ENCODE measurements around the gene PLSCR2. TPM values are rescaled to one million over a fixed set of nuclear protein-coding genes. Genes with fewer than 3 reads are reported as not detected.

The PLSCR2 gene
- total and polyA plus RNA-seq, 9 of the 15 experiments (the other 6 are each of a cell fraction or from before 2014, with no cell fraction given): 0.07 to 0.49 (median 0.25) TPM; not detected in 4

DNA sequence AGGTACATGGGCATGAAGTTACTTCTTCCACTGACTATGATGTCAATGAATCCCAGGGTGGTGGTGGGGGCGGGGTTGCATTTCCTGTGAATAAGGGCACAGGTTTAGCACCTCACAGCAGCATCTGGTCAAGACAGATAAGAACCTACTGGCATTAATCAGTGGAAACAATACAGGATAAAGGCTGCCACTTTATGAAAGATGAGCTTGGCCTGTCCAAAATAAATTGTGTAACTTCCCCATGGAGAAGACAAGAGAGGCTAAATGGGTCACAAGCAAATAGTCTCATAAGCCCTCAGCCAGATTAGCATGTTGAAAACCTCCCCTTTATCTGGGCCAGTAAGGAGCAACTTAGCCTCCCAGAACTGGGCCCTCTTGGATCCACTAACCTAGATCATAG is 27.4 kb upstream of the PLSCR2 start (continued):
- TF ChIP-seq MGA (IDR thresholded peaks at IDR 0.05): no peak
- TF ChIP-seq ZNF644 (tag; IDR thresholded peaks at IDR 0.05; ENCODE audit: low read depth): no peak
- TF ChIP-seq, protein P1, sequence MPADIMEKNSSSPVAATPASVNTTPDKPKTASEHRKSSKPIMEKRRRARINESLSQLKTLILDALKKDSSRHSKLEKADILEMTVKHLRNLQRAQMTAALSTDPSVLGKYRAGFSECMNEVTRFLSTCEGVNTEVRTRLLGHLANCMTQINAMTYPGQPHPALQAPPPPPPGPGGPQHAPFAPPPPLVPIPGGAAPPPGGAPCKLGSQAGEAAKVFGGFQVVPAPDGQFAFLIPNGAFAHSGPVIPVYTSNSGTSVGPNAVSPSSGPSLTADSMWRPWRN (IDR thresholded peaks at IDR 0.05; ENCODE audit: low read depth): peak; percentile 64; the same call in 1 of the 2 replicates
- TF ChIP-seq MAFK (IDR thresholded peaks at IDR 0.05; ENCODE audit: low read length): no peak; the same call in 1 of the 2 replicates
- no peak for TF ChIP-seq ZNF76 (CRISPR knock-in tag; IDR thresholded peaks at IDR 0.05; ENCODE audit: borderline replicate concordance)
- TF ChIP-seq ZEB2 (IDR thresholded peaks at IDR 0.05): peak; percentile 81
- peak; percentile 95 to 96 for TF ChIP-seq TRIM24 (IDR thresholded peaks at IDR 0.05)
- 0 out of 2 replicates have a peak, but pooled peaks have one; percentile 2 for TF ChIP-seq CUX1 (CRISPR knock-in tag; IDR thresholded peaks at IDR 0.05)
